HG03378 (cell line): ENCODE results near the gene FAM200A.
"Not testable (repeated sequence)": the region's sequence is repeated elsewhere in the genome, so short reads cannot be mapped to it uniquely, and the experiment has no call there.

Source experiments
- ATAC-seq: cut with Tn5 transposase; IDR thresholded peaks from one replicate; pipeline ENCODE4 v1.9.1; 2021; ENCODE audit warnings: mild to moderate bottlenecking, moderate library complexity; ENCODE audit not compliant: unreplicated experiment

Gene FAM200A

GRCh38 chr7:99551767-99552463 lies at the start of gene FAM200A:
Gene FAM200A (minus strand): TSS chr7:99552114. CDS start chr7:99548407, 3,707 bp downstream.
- peak; percentile 83 for ATAC-seq

- no peak for ATAC-seq
Measured at GRCh38 chr7:99599836-99600235, 47.9 kb upstream of the FAM200A start.

GRCh38 chr7:99597762-99598501 lies 46.0 kb upstream of the FAM200A start, which contains the start of gene TMEM225B:
Gene TMEM225B (plus strand): TSS chr7:99598267. CDS start chr7:99604389, 6,122 bp downstream.
- ATAC-seq = no peak

GRCh38 chr7:99596408-99596955 lies 44.6 kb upstream of the FAM200A start:
- no peak for ATAC-seq

GRCh38 chr7:99594948-99595745 lies 43.2 kb upstream of the FAM200A start:
- no peak for ATAC-seq

GRCh38 chr7:99588868-99589267 lies 37.0 kb upstream of the FAM200A start:
- no peak for ATAC-seq

- not testable (repeated sequence) for ATAC-seq
Measured at GRCh38 chr7:99580778-99581332, 28.9 kb upstream of the FAM200A start.

- no peak for ATAC-seq
Measured at GRCh38 chr7:99579956-99580777, 28.3 kb upstream of the FAM200A start.

- no peak for ATAC-seq
Measured at GRCh38 chr7:99579281-99579955, 27.5 kb upstream of the FAM200A start.

GRCh38 chr7:99576251-99576650 lies 24.3 kb upstream of the FAM200A start:
- ATAC-seq = no peak

GRCh38 chr7:99573257-99573656 lies 21.3 kb upstream of the FAM200A start:
- ATAC-seq = no peak

- ATAC-seq = no peak
Measured at GRCh38 chr7:99571768-99572167, 19.9 kb upstream of the FAM200A start.

- not testable (repeated sequence) for ATAC-seq
Measured at GRCh38 chr7:99568770-99569169, 16.9 kb upstream of the FAM200A start.

- ATAC-seq = no peak
Measured at GRCh38 chr7:99563650-99564049, 11.7 kb upstream of the FAM200A start.

- ATAC-seq = no peak
Measured at GRCh38 chr7:99562832-99563231, 10.9 kb upstream of the FAM200A start.

GRCh38 chr7:99562114-99562784 lies 10.3 kb upstream of the FAM200A start:
- no peak for ATAC-seq

GRCh38 chr7:99561737-99562051 lies 9.8 kb upstream of the FAM200A start:
- ATAC-seq = no peak

- ATAC-seq = no peak
Measured at GRCh38 chr7:99560834-99561736, 9.2 kb upstream of the FAM200A start.
